ENCODE results near the gene PDGFRA.

Gene PDGFRA

DNA sequence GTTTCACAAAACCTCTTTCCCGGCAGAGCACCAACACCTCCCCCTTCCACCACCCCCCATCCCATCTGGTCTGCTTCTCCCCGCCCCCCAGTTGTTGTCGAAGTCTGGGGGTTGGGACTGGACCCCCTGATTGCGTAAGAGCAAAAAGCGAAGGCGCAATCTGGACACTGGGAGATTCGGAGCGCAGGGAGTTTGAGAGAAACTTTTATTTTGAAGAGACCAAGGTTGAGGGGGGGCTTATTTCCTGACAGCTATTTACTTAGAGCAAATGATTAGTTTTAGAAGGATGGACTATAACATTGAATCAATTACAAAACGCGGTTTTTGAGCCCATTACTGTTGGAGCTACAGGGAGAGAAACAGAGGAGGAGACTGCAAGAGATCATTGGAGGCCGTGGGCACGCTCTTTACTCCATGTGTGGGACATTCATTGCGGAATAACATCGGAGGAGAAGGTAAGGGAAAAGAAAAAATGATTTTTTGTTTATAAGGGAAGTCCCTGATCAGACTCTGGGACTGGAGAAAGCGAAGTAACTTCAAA, at the start of gene PDGFRA:
TSS of gene PDGFRA (plus strand) at position 333 of the 541 bp plus-strand sequence. CDS start 29,476 bp downstream, outside the sequence.
- DNase-seq: no peak

GRCh38 chr4:54184581-54184980, 44.5 kb upstream of the PDGFRA start:
- no peak for DNase-seq

GRCh38 chr4:54185044-54185780, 43.9 kb upstream of the PDGFRA start:
- DNase-seq: no peak

GRCh38 chr4:54185866-54186265, 43.2 kb upstream of the PDGFRA start:
- DNase-seq: no peak

DNA sequence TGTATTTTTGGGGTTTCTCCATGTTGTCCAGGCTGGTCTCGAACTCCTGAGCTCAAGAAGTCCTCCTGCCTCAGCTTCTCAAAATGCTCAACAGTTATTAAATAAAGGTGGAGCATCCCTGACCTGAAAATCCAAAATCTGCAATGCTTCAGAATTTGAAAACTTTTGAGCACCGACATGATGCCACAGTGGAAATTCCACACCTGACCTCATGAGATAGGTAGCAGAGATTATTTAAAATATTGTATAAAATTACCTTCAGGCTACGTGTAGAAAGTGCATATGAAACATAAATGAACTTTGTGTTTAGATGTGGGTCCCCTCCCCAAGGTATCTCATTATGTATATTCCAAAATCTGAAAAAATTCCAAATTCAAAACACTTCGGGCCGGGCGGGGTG, 42.7 kb upstream of the PDGFRA start:
- DNase-seq: no peak

- no peak for DNase-seq
Measured at GRCh38 chr4:54187148-54187547, 41.9 kb upstream of the PDGFRA start.

- DNase-seq: no peak
Measured at GRCh38 chr4:54189140-54189539, 40.0 kb upstream of the PDGFRA start.

DNA sequence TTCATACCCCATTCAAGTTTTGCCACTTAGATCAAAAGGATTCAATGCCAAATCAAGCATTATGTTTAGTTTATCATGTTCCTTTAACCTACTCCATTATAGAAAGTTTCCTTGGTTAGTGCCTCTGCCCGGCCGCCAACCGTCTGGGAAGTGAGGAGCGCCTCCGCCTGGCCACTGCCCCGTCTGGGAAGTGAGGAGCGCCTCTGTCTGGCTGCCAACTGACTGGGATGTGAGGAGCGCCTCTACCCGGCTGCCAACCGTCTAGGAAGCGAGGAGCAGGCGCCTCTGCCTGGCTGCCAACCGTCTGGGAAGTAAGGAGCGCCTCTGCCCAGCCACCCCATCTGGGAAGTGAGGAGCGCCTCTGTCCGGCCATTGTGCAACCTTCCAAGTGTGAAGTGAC, 36.3 kb upstream of the PDGFRA start:
- DNase-seq: no peak

DNA sequence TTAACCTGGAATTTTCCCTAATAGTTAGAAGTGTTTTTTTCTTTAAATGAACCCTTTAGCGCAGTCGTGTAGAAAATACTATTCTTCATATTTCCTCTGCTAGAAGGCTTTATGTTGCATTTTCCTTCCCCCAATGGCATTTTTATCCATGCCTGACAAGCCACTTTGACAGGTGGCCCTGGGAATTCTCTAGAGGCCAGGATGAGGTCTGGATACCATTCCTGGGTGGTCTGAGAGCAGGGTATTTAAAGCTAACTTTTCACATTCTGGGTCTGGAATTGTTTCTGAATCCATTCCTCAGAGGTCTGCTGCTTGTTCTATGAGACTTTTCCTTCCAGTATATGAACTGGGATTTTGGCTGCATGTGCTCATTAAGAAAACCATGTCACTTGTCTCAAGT, 31.2 kb upstream of the PDGFRA start:
- no peak for DNase-seq

- DNase-seq: no peak
Measured at GRCh38 chr4:54199919-54200318, 29.2 kb upstream of the PDGFRA start.

GRCh38 chr4:54209617-54210016, 19.5 kb upstream of the PDGFRA start:
- DNase-seq: no peak

DNA sequence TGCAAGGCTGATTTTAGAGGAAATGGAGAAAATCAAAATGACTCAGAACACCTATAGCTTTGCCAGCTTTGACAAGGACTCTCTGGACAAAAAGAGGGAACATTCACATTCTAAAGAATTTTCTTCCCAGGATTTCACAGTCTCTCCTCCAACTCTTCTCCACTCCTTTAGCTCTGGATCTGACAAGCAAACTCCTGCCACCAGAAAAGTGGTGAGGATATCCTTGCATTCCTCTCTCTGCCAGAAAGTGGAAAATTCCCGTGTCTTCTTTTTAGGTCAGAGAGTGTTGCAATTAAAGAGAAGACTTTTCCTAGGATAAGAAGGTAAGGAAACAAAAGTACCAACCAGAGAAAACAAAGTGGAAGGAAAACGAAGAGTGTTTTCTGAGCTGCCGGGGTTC, 16.1 kb upstream of the PDGFRA start:
- DNase-seq: no peak

- DNase-seq: no peak
Measured at GRCh38 chr4:54213761-54214160, 15.3 kb upstream of the PDGFRA start.

GRCh38 chr4:54215379-54216077, 13.6 kb upstream of the PDGFRA start:
- DNase-seq: no peak

DNA sequence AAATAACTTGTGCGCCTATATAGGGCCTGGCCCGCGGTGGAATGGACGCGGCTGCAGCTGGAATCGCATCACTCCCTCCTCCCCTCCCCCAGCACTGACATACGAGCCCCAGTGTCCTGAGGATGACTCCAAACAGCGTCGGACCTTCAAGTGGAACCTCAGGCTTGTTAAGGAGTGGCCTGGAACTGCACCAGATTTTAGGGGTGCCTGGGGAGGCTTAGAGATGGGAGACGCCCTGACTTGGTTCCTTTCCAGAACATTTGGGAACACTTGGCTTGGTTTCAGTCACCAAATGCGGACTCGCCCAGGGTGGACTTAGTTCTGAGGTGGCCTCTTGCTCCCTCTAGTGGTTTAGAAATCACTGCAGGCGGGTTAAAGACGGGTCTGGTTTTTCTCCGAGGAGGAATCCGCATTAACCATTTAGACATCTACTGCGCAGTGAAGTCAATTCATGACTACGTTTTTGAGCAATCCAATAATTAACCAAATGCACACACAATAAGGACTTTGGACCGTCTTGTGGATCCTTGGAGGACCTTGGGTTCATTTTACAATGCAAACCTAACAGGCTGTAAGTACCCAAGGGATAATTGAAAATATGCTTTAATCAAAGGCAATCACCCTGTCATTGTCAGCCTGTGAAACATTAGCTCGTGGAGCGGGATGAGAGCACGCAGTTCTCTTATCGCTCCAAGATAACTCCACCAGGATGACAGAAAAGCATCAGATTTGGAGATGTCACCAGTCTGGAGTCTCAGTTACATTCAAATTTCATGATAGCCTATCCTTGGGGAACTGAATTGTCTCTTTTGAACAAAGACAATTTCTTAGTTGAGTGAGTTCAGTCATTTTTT, 11.2 kb upstream of the PDGFRA start:
- DNase-seq: peak; percentile 36

- DNase-seq: no peak
Measured at GRCh38 chr4:54218736-54219135, 10.4 kb upstream of the PDGFRA start.

GRCh38 chr4:54224996-54225597, 4.0 kb upstream of the PDGFRA start:
- no peak for DNase-seq

DNA sequence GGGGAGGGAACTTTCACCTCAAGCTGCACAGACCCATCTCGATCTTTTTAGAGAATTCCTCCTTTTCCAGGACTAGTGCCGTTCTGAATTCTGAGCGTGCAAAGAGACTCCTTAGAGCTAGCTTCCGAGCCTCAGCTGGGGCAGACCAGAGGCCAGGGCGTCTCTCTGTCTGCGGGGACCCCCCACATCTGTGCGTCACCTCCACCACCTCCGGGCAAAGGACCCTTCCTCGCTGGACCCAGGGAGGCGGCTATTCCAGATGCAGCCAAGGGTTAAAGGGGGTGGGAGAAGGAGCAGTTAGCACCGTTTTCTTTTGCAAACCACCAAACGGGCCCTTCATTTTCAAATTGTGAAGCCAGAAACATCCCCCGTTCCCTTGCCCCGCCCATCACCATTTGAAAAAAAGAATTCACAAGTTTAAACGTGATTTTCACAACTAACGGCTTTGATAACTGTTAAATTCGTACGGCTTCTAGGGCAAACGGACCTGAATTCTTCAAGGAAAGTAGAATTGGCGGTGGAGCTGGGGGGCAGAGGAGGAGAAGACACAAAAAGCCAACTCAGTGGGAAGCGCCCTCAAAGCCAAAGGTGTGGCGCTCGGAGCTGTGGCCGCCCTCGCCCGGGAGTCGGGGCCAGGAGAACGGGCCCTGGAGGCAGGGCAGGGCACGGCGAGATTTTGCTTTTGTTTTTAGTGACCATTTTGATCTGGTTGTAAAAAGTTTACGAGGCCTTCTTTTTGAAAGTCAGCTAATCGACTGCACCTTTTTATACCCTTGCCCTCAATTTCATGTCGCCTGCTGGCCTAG, 3.3 kb upstream of the PDGFRA start:
- no peak for DNase-seq

- no peak for DNase-seq
Measured at GRCh38 chr4:54226404-54227255, 2.5 kb upstream of the PDGFRA start.

DNA sequence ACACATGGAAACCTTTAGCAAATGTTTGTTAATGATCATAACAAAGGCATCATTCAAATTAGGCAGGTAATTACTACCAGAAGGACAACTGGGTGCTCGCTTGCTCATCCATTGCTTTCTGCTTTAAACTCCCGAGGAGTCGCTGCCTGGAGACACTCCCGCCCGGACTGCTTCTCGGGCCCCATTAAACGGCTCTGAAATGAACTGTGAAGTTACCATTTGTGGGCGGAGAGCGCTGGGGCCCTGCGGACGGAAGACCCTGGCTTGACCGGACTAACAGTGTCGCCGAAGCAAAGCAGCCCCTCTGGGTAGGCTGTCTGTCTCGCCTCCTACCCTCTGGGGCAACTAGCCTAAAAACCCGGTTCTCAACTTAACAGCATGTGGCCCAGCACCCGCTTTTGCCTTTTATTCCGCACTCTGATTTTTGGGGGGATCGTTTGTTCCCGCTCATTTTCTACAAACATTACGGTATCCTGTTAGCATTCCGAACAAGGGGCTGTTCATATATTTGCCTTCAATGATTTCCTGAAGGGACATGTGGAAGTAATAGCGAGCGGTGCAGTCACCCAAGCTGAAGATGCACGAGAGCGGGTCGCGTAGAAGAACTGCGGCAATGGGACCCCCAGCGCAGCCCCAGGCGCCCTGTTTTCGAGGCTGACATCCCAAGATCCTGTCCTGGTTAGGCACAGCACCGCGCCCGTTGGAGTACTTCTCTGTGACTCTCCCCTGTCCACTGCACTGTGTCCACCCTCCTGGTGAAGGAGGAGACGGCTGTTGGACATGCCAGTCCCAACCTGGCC, 1.6 kb upstream of the PDGFRA start:
- DNase-seq: no peak

All from stimulated activated naive CD4-positive, alpha-beta T cell treated with Interleukin-2 at 50 U/mL for 16 hours (primary cell).